GM12891 (cell line): ENCODE data around the gene ANG.

ENCODE experiments used
- POLR2A ChIP-seq: IDR thresholded peaks from 2 replicates; pipeline ENCODE4 v1.6.1; 2011; ENCODE audit warnings: low read depth, low read length, control low read depth
- SPI1 ChIP-seq: IDR thresholded peaks from 2 replicates; pipeline ENCODE4 v1.6.1; 2011; ENCODE audit warnings: low read depth, low read length, control low read depth
- TAF1 ChIP-seq: IDR thresholded peaks from 2 replicates; pipeline ENCODE4 v1.6.1; 2011; ENCODE audit warnings: low read depth, low read length, control low read depth

DNA sequence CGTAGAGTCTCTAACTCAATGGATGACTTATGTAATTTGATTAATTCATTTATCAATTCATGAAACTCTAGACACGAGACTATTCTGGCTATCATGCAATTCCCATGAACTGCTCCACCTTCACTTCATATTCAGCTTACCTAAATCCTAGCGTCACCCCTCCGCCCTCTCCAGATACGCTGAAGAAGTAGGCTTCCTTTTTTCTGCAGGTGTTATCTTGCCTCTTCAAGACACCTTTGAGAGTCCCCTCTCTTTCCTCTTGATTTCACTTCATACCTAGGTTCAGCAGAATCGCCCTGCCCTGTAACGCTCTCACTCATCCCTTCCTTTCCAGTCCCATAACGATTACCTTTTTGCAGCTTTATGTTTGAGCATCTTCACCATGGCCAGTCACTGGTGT, 8.2 kb upstream of the ANG start:
- TF ChIP-seq SPI1: no peak
- TF ChIP-seq TAF1: no peak
- no peak for TF ChIP-seq POLR2A
